ENCODE results near the gene AADACL3.

DNA sequence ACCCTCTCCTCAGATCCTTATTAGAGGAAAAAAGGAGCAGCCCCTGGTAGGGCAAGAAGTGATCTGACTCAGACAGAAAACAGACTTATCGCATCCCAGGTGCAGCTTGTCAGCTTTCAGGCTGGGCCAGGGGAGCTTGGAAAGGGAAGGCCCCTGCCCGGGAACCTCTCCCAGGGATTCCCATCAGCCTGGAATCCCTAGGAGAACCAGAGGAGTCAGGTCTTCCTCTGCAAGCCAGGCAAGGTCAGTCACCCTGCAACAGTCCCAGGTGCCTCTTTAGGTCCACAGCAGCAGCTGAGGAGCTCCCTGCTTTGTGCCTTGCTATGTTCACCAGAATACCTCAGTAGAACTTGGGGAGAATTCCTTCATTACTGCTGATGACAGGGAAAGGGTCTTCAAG is 54.7 kb downstream of the AADACL3 start:
- no peak for TF ChIP-seq POLR2AphosphoS5 (IDR thresholded peaks at IDR 0.05; ENCODE audit: low read depth, low read length)
- TF ChIP-seq, protein P1, sequence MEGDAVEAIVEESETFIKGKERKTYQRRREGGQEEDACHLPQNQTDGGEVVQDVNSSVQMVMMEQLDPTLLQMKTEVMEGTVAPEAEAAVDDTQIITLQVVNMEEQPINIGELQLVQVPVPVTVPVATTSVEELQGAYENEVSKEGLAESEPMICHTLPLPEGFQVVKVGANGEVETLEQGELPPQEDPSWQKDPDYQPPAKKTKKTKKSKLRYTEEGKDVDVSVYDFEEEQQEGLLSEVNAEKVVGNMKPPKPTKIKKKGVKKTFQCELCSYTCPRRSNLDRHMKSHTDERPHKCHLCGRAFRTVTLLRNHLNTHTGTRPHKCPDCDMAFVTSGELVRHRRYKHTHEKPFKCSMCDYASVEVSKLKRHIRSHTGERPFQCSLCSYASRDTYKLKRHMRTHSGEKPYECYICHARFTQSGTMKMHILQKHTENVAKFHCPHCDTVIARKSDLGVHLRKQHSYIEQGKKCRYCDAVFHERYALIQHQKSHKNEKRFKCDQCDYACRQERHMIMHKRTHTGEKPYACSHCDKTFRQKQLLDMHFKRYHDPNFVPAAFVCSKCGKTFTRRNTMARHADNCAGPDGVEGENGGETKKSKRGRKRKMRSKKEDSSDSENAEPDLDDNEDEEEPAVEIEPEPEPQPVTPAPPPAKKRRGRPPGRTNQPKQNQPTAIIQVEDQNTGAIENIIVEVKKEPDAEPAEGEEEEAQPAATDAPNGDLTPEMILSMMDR (IDR thresholded peaks at IDR 0.05): no peak
- TF ChIP-seq EP300 (IDR thresholded peaks at IDR 0.05; ENCODE audit: borderline replicate concordance in 1 of 2, low read depth in 1 of 2, low read length in 1 of 2): no peak

All from SK-N-SH (cell line).